B cell (primary cell): Measurements from ENCODE around the gene ASGR2.

Source experiments
- CTCF ChIP-seq: fragments of 200-600 bp; IDR thresholded peaks from one replicate; pipeline ENCODE4 v1.8.0; 2022; ENCODE audit warnings: antibody characterized with exemption, mild to moderate bottlenecking
- EZH2 ChIP-seq: IDR thresholded peaks from 2 replicates; pipeline ENCODE4 v1.6.1; 2012; ENCODE audit warnings: borderline replicate concordance, low read depth, mild to moderate bottlenecking, moderate library complexity, low read length; ENCODE audit not compliant: insufficient read depth, poor library complexity, severe bottlenecking

DNA sequence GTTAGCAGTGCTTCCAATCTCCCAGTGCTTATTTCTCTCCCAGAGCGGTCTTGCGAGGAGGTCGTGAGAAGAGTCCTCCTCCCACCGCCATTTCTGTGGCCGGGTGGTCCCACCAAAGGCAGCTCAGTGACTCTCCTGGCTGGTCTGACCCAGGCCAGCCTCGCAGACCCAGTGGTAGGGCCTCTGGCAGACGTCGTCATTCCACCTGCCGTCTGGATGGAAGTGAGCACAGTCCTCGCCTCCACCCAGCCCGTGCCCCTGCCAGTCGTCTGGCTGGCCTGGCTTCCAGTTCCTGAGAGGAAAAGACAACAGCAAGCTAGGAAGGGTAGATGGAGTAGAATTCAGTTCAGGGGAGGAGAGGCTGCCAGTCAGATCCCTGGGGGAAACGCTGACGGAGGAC is 39.7 kb downstream of the ASGR2 start:
- TF ChIP-seq CTCF (no peak), EZH2 (no peak)
